ACC112 (cell line): ENCODE data around the gene ZNF598.
A peak's percentile ranks its signal among the peaks of the same experiment; 100 is the strongest.

Experiments used
- H2AFZ ChIP-seq: fragments of 200-600 bp; sonication (generic); one replicate; pipeline ENCODE4 v1.6.0; 2017; ENCODE audit warnings: antibody characterized with exemption, low read length; ENCODE audit not compliant: unreplicated experiment
- H3K27ac ChIP-seq: fragments of 200-600 bp; sonication (generic); 2 replicates; pipeline ENCODE4 v1.5.1; 2014; ENCODE audit warnings: low read depth, mild to moderate bottlenecking, antibody characterized with exemption, low read length, moderate library complexity
- H3K27me3 ChIP-seq: fragments of 200-600 bp; sonication (generic); 2 replicates; pipeline ENCODE4 v1.6.1; 2014; ENCODE audit warnings: mild to moderate bottlenecking, antibody characterized with exemption, low read length, moderate library complexity, mixed read lengths; ENCODE audit not compliant: insufficient read depth
- H3K36me3 ChIP-seq: fragments of 200-600 bp; sonication (generic); 2 replicates; pipeline ENCODE4 v1.6.1; 2016; ENCODE audit warnings: mild to moderate bottlenecking, antibody characterized with exemption, low read length, moderate library complexity, mixed read lengths; ENCODE audit not compliant: insufficient read depth
- H3K4me1 ChIP-seq: fragments of 200-600 bp; sonication (generic); one replicate; pipeline ENCODE4 v1.6.1; 2016; ENCODE audit warnings: low read length, mixed read lengths; ENCODE audit not compliant: insufficient read depth, unreplicated experiment, control insufficient read depth
- H3K4me3 ChIP-seq: fragments of 200-600 bp; sonication (generic); 2 replicates; pipeline ENCODE4 v1.5.1; 2014; ENCODE audit warnings: mild to moderate bottlenecking, low read depth, low read length
- H3K79me2 ChIP-seq: fragments of 200-600 bp; sonication (generic); one replicate; pipeline ENCODE4 v1.6.0; 2016; ENCODE audit warnings: low read length; ENCODE audit not compliant: control insufficient read depth, unreplicated experiment, insufficient read depth

The ZNF598 gene

GRCh38 chr16:1979271-1980029 lies 30.2 kb downstream of the ZNF598 start:
- Histone ChIP-seq H3K27ac (no peak overlapping the region), H2AFZ (no peak overlapping the region), H3K4me3 (no peak overlapping the region), H3K36me3 (peaks cover 4% of the 10 kb centered on the region; the same call in 1 of the 2 replicates), H3K27me3 (peaks cover 42% of the 10 kb centered on the region), H3K79me2 (no peaks in the 10 kb centered on the region), H3K4me1 (no peaks in the 10 kb centered on the region)

GRCh38 chr16:1978476-1979120 lies 31.0 kb downstream of the ZNF598 start:
- Histone ChIP-seq H3K36me3 (peaks cover 4% of the 10 kb centered on the region; the same call in 1 of the 2 replicates), H3K4me1 (no peaks in the 10 kb centered on the region), H3K27ac (no peak overlapping the region), H3K79me2 (peaks cover 8% of the 10 kb centered on the region), H2AFZ (no peak overlapping the region), H3K4me3 (no peak overlapping the region), H3K27me3 (peaks cover 42% of the 10 kb centered on the region)

GRCh38 chr16:1977875-1978268 lies 31.7 kb downstream of the ZNF598 start:
- H3K36me3 ChIP-seq, result peaks cover 4% of the 10 kb centered on the region; the same call in 1 of the 2 replicates
- H3K79me2 ChIP-seq, result peaks cover 14% of the 10 kb centered on the region
- H3K27ac ChIP-seq, result no peak overlapping the region
- no peak overlapping the region for H2AFZ ChIP-seq
- H3K4me1 ChIP-seq, result peaks cover under 1% of the 10 kb centered on the region
- peaks cover 38% of the 10 kb centered on the region for H3K27me3 ChIP-seq
- no peak overlapping the region for H3K4me3 ChIP-seq

- H3K36me3 ChIP-seq, result peaks cover 4% of the 10 kb centered on the region; the same call in 1 of the 2 replicates
Observed at GRCh38 chr16:1976951-1977874, 32.4 kb downstream of the ZNF598 start.

GRCh38 chr16:1976216-1976520 lies 33.5 kb downstream of the ZNF598 start:
- Histone ChIP-seq H3K36me3 (peaks cover 4% of the 10 kb centered on the region; the same call in 1 of the 2 replicates), H3K27me3 (peaks cover 21% of the 10 kb centered on the region; the same call in 1 of the 2 replicates), H2AFZ (no peak overlapping the region), H3K4me3 (no peak overlapping the region), H3K4me1 (peaks cover 3% of the 10 kb centered on the region), H3K79me2 (peaks cover 22% of the 10 kb centered on the region), H3K27ac (no peak overlapping the region)

More at GRCh38 chr16:1976951-1977874, 32.4 kb downstream of the ZNF598 start:
- Histone ChIP-seq H3K27ac (no peak overlapping the region), H3K4me1 (peaks cover 3% of the 10 kb centered on the region), H3K27me3 (peaks cover 32% of the 10 kb centered on the region), H3K4me3 (no peak overlapping the region), H2AFZ (no peak overlapping the region), H3K79me2 (peaks cover 19% of the 10 kb centered on the region)

GRCh38 chr16:1975432-1976215 lies 34.0 kb downstream of the ZNF598 start:
- peaks cover 4% of the 10 kb centered on the region; the same call in 1 of the 2 replicates for H3K36me3 ChIP-seq
- peaks cover 16% of the 10 kb centered on the region; the same call in 1 of the 2 replicates for H3K27me3 ChIP-seq
- H3K27ac ChIP-seq, result no peak overlapping the region
- peaks cover 6% of the 10 kb centered on the region for H3K4me1 ChIP-seq
- no peak overlapping the region for H2AFZ ChIP-seq
- no peak overlapping the region for H3K4me3 ChIP-seq
- peaks cover 25% of the 10 kb centered on the region for H3K79me2 ChIP-seq

GRCh38 chr16:1974157-1975070 lies 35.2 kb downstream of the ZNF598 start:
- H3K27ac ChIP-seq, result no peak overlapping the region
- H3K79me2 ChIP-seq, result peaks cover 25% of the 10 kb centered on the region
- peaks cover 6% of the 10 kb centered on the region for H3K4me1 ChIP-seq
- H3K4me3 ChIP-seq, result no peak overlapping the region
- H2AFZ ChIP-seq, result no peak overlapping the region
- H3K27me3 ChIP-seq, result peaks cover 4% of the 10 kb centered on the region; the same call in 1 of the 2 replicates
- peaks cover 4% of the 10 kb centered on the region; the same call in 1 of the 2 replicates for H3K36me3 ChIP-seq

GRCh38 chr16:1973461-1974156 lies 36.0 kb downstream of the ZNF598 start:
- Histone ChIP-seq H3K36me3 (peaks cover 4% of the 10 kb centered on the region; the same call in 1 of the 2 replicates), H3K27ac (no peak overlapping the region), H3K79me2 (peaks cover 25% of the 10 kb centered on the region), H3K27me3 (no peaks in the 10 kb centered on the region), H3K4me1 (peaks cover 6% of the 10 kb centered on the region), H2AFZ (no peak overlapping the region), H3K4me3 (no peak overlapping the region; the same call in 1 of the 2 replicates)

- Histone ChIP-seq H3K27ac (peak overlapping the region; percentile 54; the same call in 1 of the 2 replicates), H3K36me3 (no peaks in the 10 kb centered on the region), H3K4me3 (peak overlapping the region; percentile 99), H3K79me2 (peaks cover 25% of the 10 kb centered on the region), H2AFZ (peak overlapping the region; percentile 72), H3K27me3 (no peaks in the 10 kb centered on the region), H3K4me1 (peaks cover 6% of the 10 kb centered on the region)
Observed at GRCh38 chr16:1972490-1972877, 37.1 kb downstream of the ZNF598 start.
